Coronary artery (tissue), 2 donors: ENCODE results near the gene TMEM116.

ENCODE experiments used
- DNase-seq: peaks from one replicate; pipeline ENCODE4 v3.0.0-alpha.2; 2017; ENCODE audit warnings: low spot score
- H3K27ac ChIP-seq, 2 donors: fragments of 200-600 bp; sonication (generic); one replicate each; pipeline ENCODE4 v1.5.1; 2016 to 2019
- H3K4me3 ChIP-seq: fragments of 200-600 bp; sonication (generic); 2 replicates; pipeline ENCODE4 v1.5.1; 2016; ENCODE audit warnings: mild to moderate bottlenecking, moderate library complexity
- TF ChIP-seq, protein P1 (sequence below): fragments of 200-600 bp; sonication (generic); IDR thresholded peaks from one replicate; pipeline ENCODE4 v1.5.1; 2019; ENCODE audit warnings: antibody characterized with exemption

The TMEM116 gene

DNA sequence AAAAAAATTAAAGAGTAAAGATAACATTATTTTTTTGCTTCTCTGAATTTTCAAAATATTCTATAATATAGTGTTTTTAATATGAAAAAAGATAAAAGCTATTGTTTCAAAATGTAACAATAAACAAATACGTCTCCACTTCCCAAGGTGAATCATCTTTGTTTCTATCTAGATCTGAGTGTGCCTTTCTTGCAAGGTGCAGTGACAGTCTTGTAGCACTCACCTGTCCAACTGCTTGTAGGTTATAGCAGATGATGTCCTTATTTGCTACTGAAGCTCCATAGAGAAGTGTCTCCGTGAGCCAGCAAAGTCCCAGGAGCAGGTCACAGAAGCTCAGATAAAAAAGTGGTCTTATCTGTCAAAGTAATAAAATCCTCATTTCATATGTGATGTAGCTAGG lies 21.4 kb downstream of the TMEM116 start:
- no peak overlapping the region for H3K27ac ChIP-seq
- TF ChIP-seq, protein P1, sequence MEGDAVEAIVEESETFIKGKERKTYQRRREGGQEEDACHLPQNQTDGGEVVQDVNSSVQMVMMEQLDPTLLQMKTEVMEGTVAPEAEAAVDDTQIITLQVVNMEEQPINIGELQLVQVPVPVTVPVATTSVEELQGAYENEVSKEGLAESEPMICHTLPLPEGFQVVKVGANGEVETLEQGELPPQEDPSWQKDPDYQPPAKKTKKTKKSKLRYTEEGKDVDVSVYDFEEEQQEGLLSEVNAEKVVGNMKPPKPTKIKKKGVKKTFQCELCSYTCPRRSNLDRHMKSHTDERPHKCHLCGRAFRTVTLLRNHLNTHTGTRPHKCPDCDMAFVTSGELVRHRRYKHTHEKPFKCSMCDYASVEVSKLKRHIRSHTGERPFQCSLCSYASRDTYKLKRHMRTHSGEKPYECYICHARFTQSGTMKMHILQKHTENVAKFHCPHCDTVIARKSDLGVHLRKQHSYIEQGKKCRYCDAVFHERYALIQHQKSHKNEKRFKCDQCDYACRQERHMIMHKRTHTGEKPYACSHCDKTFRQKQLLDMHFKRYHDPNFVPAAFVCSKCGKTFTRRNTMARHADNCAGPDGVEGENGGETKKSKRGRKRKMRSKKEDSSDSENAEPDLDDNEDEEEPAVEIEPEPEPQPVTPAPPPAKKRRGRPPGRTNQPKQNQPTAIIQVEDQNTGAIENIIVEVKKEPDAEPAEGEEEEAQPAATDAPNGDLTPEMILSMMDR, result no peak
- DNase-seq, result no peak
- H3K4me3 ChIP-seq, result no peak overlapping the region

DNA sequence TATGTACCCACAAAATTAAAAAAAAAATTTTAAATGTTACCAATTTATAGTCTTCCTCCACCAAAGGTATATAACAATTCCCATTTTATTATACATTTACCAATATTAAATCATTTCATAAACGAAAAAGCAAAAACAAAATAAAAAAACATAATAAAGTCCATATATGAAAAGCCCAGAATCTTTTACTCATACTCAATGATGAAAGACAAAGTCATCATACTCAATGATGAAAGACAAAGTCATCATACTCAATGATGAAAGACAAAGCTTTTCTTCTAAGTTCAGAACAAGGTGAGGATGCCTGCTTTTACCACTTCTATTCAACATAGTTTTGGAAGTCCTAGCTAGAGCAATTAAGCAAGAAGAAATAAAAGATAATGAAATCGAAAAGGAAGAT lies 28.1 kb downstream of the TMEM116 start:
- no peak for DNase-seq
- Histone ChIP-seq H3K4me3 (no peak overlapping the region), H3K27ac (no peak overlapping the region)
- TF ChIP-seq, protein P1, result no peak

DNA sequence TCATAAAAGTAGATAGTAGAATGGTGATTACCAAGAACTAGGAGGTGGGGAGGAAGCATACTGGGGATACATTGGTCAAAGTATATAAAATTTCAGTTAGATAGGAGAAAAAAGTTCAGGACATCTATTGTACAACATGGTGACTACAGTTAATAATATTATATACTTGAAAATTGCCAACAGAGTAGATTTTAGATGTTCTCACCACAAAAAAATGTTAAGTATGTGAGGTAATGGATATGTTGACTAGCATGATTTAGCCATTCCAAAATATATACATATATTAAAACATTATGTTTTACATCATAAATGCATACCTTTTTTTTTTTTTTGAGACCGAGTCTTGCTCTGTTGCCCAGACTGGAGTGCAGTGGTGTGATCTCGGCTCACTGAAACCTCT lies 31.0 kb downstream of the TMEM116 start:
- TF ChIP-seq, protein P1, result no peak
- no peak for DNase-seq

DNA sequence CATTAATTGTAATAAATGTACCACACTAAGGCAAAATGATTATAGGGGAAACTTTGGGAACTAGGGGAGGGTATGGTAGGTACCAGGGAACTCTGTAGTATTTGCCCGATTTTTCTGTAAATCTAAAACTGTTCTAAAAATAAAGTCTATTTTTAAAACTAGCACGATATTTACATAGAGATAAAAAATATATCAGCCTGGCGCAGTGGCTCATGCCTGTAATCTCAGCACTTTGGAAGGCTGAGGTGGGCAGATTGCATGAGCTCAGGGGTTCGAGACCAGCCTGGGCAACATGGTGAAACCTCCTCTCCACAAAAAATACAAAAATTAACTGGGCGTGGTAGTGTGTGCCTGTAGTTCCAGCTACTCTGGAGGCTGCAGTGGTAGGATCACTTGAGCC lies 32.4 kb downstream of the TMEM116 start:
- no peak overlapping the region for H3K27ac ChIP-seq
- no peak overlapping the region for H3K4me3 ChIP-seq
- no peak for DNase-seq
- TF ChIP-seq, protein P1, result no peak

More for the DNA sequence above, 31.0 kb downstream of the TMEM116 start:
- no peak overlapping the region for H3K27ac ChIP-seq
- no peak overlapping the region for H3K4me3 ChIP-seq

DNA sequence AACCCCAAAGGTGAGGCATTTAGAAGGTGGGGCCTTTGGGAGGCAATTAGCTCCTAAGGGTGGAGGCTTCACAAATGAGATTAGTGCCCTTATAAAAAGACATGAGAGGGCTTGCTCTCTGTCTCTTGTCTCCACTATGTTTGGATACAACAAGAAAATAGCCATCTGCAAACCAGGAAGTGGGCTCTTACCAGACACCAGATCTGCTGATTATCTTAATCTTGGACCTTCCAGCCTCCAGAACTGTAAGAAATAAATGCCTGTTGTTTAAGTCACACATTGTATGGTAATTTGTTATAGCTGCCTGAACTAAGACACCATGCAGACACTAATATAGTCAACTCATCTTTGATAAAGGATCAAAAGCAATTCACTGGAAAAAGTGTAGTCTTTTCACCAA lies 34.4 kb downstream of the TMEM116 start:
- no peak for DNase-seq
- H3K27ac ChIP-seq, result no peak overlapping the region
- no peak overlapping the region for H3K4me3 ChIP-seq
- TF ChIP-seq, protein P1, result no peak

DNA sequence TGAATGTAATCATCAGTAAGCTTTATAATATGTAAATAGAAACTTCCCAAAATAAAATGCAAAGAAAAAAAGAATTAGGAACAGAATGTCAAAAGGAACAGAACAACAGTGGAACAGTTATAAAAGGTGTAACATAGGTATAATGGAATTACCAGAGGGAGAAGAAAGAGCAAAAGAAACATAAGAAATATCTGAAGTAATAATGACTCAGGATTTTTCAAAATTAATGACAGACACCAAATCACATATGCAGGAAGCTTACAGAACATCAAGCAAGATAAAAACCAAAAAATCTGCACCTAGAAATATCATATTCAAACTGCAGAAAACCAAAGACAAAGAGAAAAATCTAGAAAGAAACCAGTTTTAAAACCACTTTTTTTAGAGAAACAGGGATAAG lies 36.1 kb downstream of the TMEM116 start:
- Histone ChIP-seq H3K27ac (no peak overlapping the region), H3K4me3 (no peak overlapping the region)
- TF ChIP-seq, protein P1, result no peak
- DNase-seq, result no peak

DNA sequence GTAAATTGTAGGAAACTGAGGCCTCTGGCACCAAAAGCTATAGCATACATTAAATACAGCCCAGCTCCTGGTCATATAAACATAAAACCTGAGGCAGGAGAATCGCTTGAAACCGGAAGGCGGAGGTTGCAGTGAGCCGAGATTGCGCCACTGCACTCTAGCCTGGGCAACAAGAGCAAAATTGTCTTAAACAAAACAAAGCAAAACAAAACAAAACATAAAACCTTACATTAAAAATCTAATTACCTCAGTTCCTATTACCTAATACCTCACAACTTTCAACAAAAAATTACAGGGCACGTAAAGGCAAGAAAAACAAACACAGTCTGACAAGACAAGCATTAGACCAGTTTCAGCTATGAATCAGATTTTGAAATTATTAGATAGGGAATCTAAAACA lies 36.7 kb downstream of the TMEM116 start:
- Histone ChIP-seq H3K4me3 (no peak overlapping the region), H3K27ac (no peak overlapping the region)
- TF ChIP-seq, protein P1, result no peak
- no peak for DNase-seq
